GM12892 (cell line): Measurements from ENCODE around the gene VIM.

Experiments
- POLR2A ChIP-seq: IDR thresholded peaks from 2 replicates; pipeline ENCODE4 v1.6.1; 2011; ENCODE audit warnings: low read depth, low read length, control low read depth
- TAF1 ChIP-seq: IDR thresholded peaks from 2 replicates; pipeline ENCODE4 v1.6.1; 2011; ENCODE audit warnings: low read depth, mild to moderate bottlenecking, control low read depth, low read length, borderline replicate concordance

- TF ChIP-seq POLR2A (peak; percentile 63), TAF1 (no peak; the same call in 1 of the 2 replicates)
These were observed 2.1 kb downstream of the VIM start for GRCh38 chr10:17229967-17230682.
